ENCODE data around the gene REM1.

GRCh38 chr20:31476643-31477215 is 1.6 kb downstream of the REM1 start:
- TF ChIP-seq TAF1 (IDR thresholded peaks at IDR 0.05; ENCODE audit: borderline replicate concordance, insufficient read depth, low read length) = no peak
- no peak for TF ChIP-seq REST (IDR thresholded peaks at IDR 0.05; ENCODE audit: insufficient read depth in 1 of 2, low read depth in 2 of 2, low read length in 2 of 2)
- no peak for TF ChIP-seq POLR2AphosphoS5 (IDR thresholded peaks at IDR 0.05; ENCODE audit: low read depth, low read length)
- TF ChIP-seq SIN3A (IDR thresholded peaks at IDR 0.05; ENCODE audit: borderline replicate concordance, insufficient read depth, low read length) = no peak

Measured in PFSK-1 (cell line).